H1 (cell line): Measurements from ENCODE around the gene LHFPL2. TPM values are rescaled to one million over a fixed set of nuclear protein-coding genes. Genes with fewer than 3 reads are reported as not detected.
A peak's percentile ranks its signal among the peaks of the same experiment; 100 is the strongest.

Experiments used
- CTCF ChIA-PET: fragments of 300-600 bp; sonication (Branson Sonifier 250); formaldehyde crosslinking; loops from one replicate; lab custom pipeline; 2021; ENCODE audit not compliant: partially characterized antibody; lab: Charles Lee
- POLR2A ChIA-PET: fragments of 300-600 bp; sonication (Branson Sonifier 250); formaldehyde crosslinking; loops from one replicate; lab custom pipeline; 2021; ENCODE audit warnings: inconsistent platforms; ENCODE audit not compliant: partially characterized antibody; lab: Charles Lee
- DNase-seq, 2 experiments: peaks; one replicate each; pipeline versions ENCODE4 v3.0.0 to v3.0.0-alpha.2; 2010 to 2022; ENCODE audit warnings: low spot score in 2 of 2, low read depth in 1 of 2, mixed read lengths in 1 of 2
- FAIRE-seq: peaks from 2 replicates; lab custom pipeline; 2011; peaks lifted over from hg19 to GRCh38; lab: Jason Lieb, UNC
- H2AFZ ChIP-seq: 2 replicates; pipeline ENCODE4 v1.8.1; 2012; ENCODE audit warnings: low read length, inconsistent platforms
- H2AK5ac ChIP-seq: 2 replicates; pipeline ENCODE4 v1.6.1; 2013; ENCODE audit warnings: low read depth, low read length
- H2BK120ac ChIP-seq: replicated peaks from 2 replicates; pipeline ENCODE3; 2013; ENCODE audit warnings: low read depth, low read length, inconsistent platforms
- H2BK12ac ChIP-seq: 2 replicates; pipeline ENCODE4 v1.6.1; 2013; ENCODE audit warnings: low read depth, low read length
- H2BK15ac ChIP-seq: 2 replicates; pipeline ENCODE4 v1.6.1; 2013; ENCODE audit warnings: low read length
- H2BK20ac ChIP-seq: 2 replicates; pipeline ENCODE4 v1.6.1; 2013; ENCODE audit warnings: low read length
- H2BK5ac ChIP-seq: 2 replicates; pipeline ENCODE4 v1.6.1; 2013; ENCODE audit warnings: low read depth, low read length
- H3K14ac ChIP-seq: 2 replicates; pipeline ENCODE4 v1.6.1; 2013; ENCODE audit warnings: inconsistent platforms; ENCODE audit not compliant: insufficient read length
- H3K18ac ChIP-seq: 2 replicates; pipeline ENCODE4 v1.6.1; 2013; ENCODE audit warnings: low read length; ENCODE audit errors: extremely low read depth
- H3K23ac ChIP-seq: 2 replicates; pipeline ENCODE4 v1.6.1; 2013; ENCODE audit warnings: inconsistent platforms; ENCODE audit not compliant: insufficient read length
- H3K23me2 ChIP-seq: 2 replicates; pipeline ENCODE4 v1.6.1; 2013; ENCODE audit warnings: low read depth, low read length
- H3K27ac ChIP-seq: 2 replicates; pipeline ENCODE4 v1.6.1; 2011; ENCODE audit warnings: low read depth, low read length, inconsistent platforms
- H3K27me3 ChIP-seq, 4 experiments: replicated peaks in 1 of 4; 1 replicate in 1 of 4; 2 replicates in 3 of 4; pipeline versions ENCODE4 v1.6.1 to v1.8.1; 2011 to 2013; ENCODE audit warnings: low read length in 3 of 4, mild to moderate bottlenecking in 3 of 4, inconsistent platforms in 2 of 4, mixed read lengths in 2 of 4, moderate library complexity in 1 of 4; ENCODE audit not compliant: control insufficient read depth in 3 of 4, insufficient read depth in 3 of 4; ENCODE audit errors: extremely low read depth in 1 of 4
- H3K36me3 ChIP-seq, 4 experiments: 2 replicates each; pipeline versions ENCODE4 v1.6.1 to v1.8.1; 2011 to 2013; ENCODE audit warnings: mild to moderate bottlenecking in 4 of 4, low read length in 3 of 4, moderate library complexity in 2 of 4, control low read depth in 1 of 4, inconsistent platforms in 1 of 4; ENCODE audit not compliant: insufficient read depth in 4 of 4, control insufficient read depth in 2 of 4
- H3K4ac ChIP-seq: replicated peaks from 2 replicates; pipeline ENCODE3; 2013; ENCODE audit warnings: low read length, low read depth, mixed read lengths, inconsistent platforms; ENCODE audit not compliant: insufficient read length
- H3K4me1 ChIP-seq, 4 experiments: replicated peaks in 1 of 4; 1 replicate in 1 of 4; 2 replicates in 3 of 4; pipeline versions ENCODE4 v1.6.1 to v1.8.1; 2011 to 2013; ENCODE audit warnings: low read length in 3 of 4, inconsistent platforms in 2 of 4, mixed read lengths in 1 of 4; ENCODE audit not compliant: insufficient read depth in 4 of 4, control insufficient read depth in 3 of 4
- H3K4me2 ChIP-seq, 2 experiments: 2 replicates each; pipeline versions ENCODE4 v1.6.1 to v1.8.1; 2011 to 2013; ENCODE audit warnings: low read depth in 2 of 2, low read length in 2 of 2, control low read depth in 1 of 2, inconsistent platforms in 1 of 2, mild to moderate bottlenecking in 1 of 2; ENCODE audit not compliant: insufficient read depth in 1 of 2
- H3K4me3 ChIP-seq, 4 experiments: fragments of 200-600, 300-600 bp in 1 of 4; sonication (generic), shearing (Covaris generic), sonication (Bioruptor Twin) in 1 of 4; 2 replicates each; pipeline versions ENCODE4 v1.5.1 to v1.8.1; 2011 to 2016; ENCODE audit warnings: low read length in 4 of 4, low read depth in 3 of 4, control low read depth in 2 of 4, inconsistent platforms in 2 of 4, mild to moderate bottlenecking in 2 of 4, mixed read lengths in 1 of 4, moderate library complexity in 1 of 4; ENCODE audit not compliant: insufficient read depth in 2 of 4; ENCODE audit errors: extremely low read depth in 1 of 4
- H3K56ac ChIP-seq: replicated peaks from 2 replicates; pipeline ENCODE3; 2013; ENCODE audit warnings: low read depth, mild to moderate bottlenecking, mixed read lengths, low read length, inconsistent platforms; ENCODE audit not compliant: insufficient read length
- H3K79me1 ChIP-seq: 2 replicates; pipeline ENCODE4 v1.6.1; 2013; ENCODE audit warnings: low read depth, low read length, control low read depth
- H3K79me2 ChIP-seq, 2 experiments: 2 replicates each; pipeline versions ENCODE4 v1.6.1 to v1.8.1; 2012 to 2013; ENCODE audit warnings: low read length in 2 of 2, mild to moderate bottlenecking in 2 of 2, inconsistent platforms in 1 of 2; ENCODE audit not compliant: insufficient read depth in 2 of 2, control insufficient read depth in 1 of 2
- H3K9ac ChIP-seq, 4 experiments: replicated peaks in 1 of 4; 1 replicate in 1 of 4; 2 replicates in 3 of 4; pipeline versions ENCODE4 v1.6.1 to v1.8.1; 2011 to 2013; ENCODE audit warnings: low read depth in 3 of 4, low read length in 3 of 4, control low read depth in 2 of 4, mild to moderate bottlenecking in 2 of 4, moderate library complexity in 2 of 4, inconsistent platforms in 1 of 4; ENCODE audit errors: extremely low read depth in 1 of 4
- H3K9me3 ChIP-seq, 2 experiments: 2 replicates each; pipeline versions ENCODE4 v1.6.1 to v1.8.1; 2012 to 2013; ENCODE audit warnings: mild to moderate bottlenecking in 2 of 2, moderate library complexity in 2 of 2, control low read depth in 1 of 2, inconsistent platforms in 1 of 2, low read depth in 1 of 2, low read length in 1 of 2, mixed read lengths in 1 of 2; ENCODE audit not compliant: insufficient read depth in 2 of 2
- H4K20me1 ChIP-seq, 2 experiments: replicated peaks in 1 of 2; 2 replicates each; pipeline versions ENCODE3 to v1.8.1; 2011 to 2013; ENCODE audit warnings: inconsistent platforms in 2 of 2, low read length in 2 of 2, mild to moderate bottlenecking in 1 of 2; ENCODE audit not compliant: insufficient read depth in 2 of 2, control insufficient read depth in 1 of 2
- H4K5ac ChIP-seq: 2 replicates; pipeline ENCODE4 v1.6.1; 2013; ENCODE audit warnings: low read length, low read depth, mixed read lengths, inconsistent platforms; ENCODE audit not compliant: insufficient read length
- H4K8ac ChIP-seq: 2 replicates; pipeline ENCODE4 v1.8.0; 2013; ENCODE audit warnings: mild to moderate bottlenecking, moderate library complexity, low read length, inconsistent platforms; ENCODE audit not compliant: insufficient read depth; ENCODE audit errors: extremely low read depth
- H4K91ac ChIP-seq: replicated peaks from 2 replicates; pipeline ENCODE3; 2013; ENCODE audit warnings: low read length, mixed read lengths, inconsistent platforms; ENCODE audit not compliant: insufficient read length
- BCL11A ChIP-seq, 2 experiments: IDR thresholded peaks; one replicate each; pipeline ENCODE4 v1.6.1; 2011; ENCODE audit warnings: low read depth in 2 of 2, low read length in 2 of 2, mild to moderate bottlenecking in 2 of 2
- EGR1 ChIP-seq: IDR thresholded peaks from 2 replicates; pipeline ENCODE4 v1.6.1; 2011; ENCODE audit warnings: low read depth, low read length, borderline replicate concordance
- EP300 ChIP-seq, 2 experiments: IDR thresholded peaks; 1 replicate in 1 of 2; 2 replicates in 1 of 2; pipeline ENCODE4 v1.6.1; 2011 to 2012; ENCODE audit warnings: low read depth in 2 of 2, low read length in 2 of 2, mild to moderate bottlenecking in 2 of 2, borderline replicate concordance in 1 of 2, inconsistent platforms in 1 of 2, moderate library complexity in 1 of 2
- GABPA ChIP-seq: IDR thresholded peaks from 2 replicates; pipeline ENCODE4 v1.6.1; 2011; ENCODE audit warnings: mild to moderate bottlenecking, low read length, moderate library complexity, borderline replicate concordance; ENCODE audit not compliant: insufficient read depth
- KDM4A ChIP-seq: IDR thresholded peaks from one replicate; pipeline ENCODE4 v1.7.1; 2012; ENCODE audit warnings: low read depth, mild to moderate bottlenecking, moderate library complexity, low read length, inconsistent platforms; ENCODE audit not compliant: severe bottlenecking
- NRF1 ChIP-seq: IDR thresholded peaks from 2 replicates; pipeline ENCODE4 v1.6.1; 2011; ENCODE audit warnings: mild to moderate bottlenecking, low read depth, low read length, improper control_type of control experiment
- PHF8 ChIP-seq: fragments of 200-600 bp; sonication (generic); conservative IDR thresholded peaks from 2 replicates; pipeline ENCODE4 v1.7.1; 2012; ENCODE audit warnings: low read depth, mild to moderate bottlenecking, inconsistent platforms, low read length, moderate library complexity
- POLR2A ChIP-seq, 2 experiments: IDR thresholded peaks; 1 replicate in 1 of 2; 2 replicates in 1 of 2; pipeline ENCODE4 v1.6.1; 2011; ENCODE audit warnings: low read depth in 2 of 2, low read length in 2 of 2, mild to moderate bottlenecking in 2 of 2; ENCODE audit errors: control extremely low read depth in 1 of 2
- RNF2 ChIP-seq: fragments of 200-900, 300-1000 bp; sonication (generic); IDR thresholded peaks from 2 replicates; pipeline ENCODE4 v1.7.1; 2016; ENCODE audit warnings: borderline replicate concordance, low read depth, mild to moderate bottlenecking, antibody characterized with exemption, low read length; ENCODE audit not compliant: poor library complexity, severe bottlenecking; ENCODE audit errors: missing control alignments
- SAP30 ChIP-seq: fragments of 300-600 bp; sonication (generic); IDR thresholded peaks from 2 replicates; pipeline ENCODE4 v1.7.1; 2012; ENCODE audit warnings: low read length, moderate library complexity, mild to moderate bottlenecking, inconsistent platforms; ENCODE audit not compliant: insufficient read depth, insufficient replicate concordance
- SUZ12 ChIP-seq: fragments of 200-600 bp; sonication (generic); IDR thresholded peaks from 2 replicates; pipeline ENCODE4 v1.6.1; 2012; ENCODE audit warnings: mild to moderate bottlenecking, inconsistent platforms, low read length, moderate library complexity, mixed read lengths
- TAF7 ChIP-seq: optimal IDR thresholded peaks from 2 replicates; pipeline ENCODE3; 2011; ENCODE audit warnings: low read depth, mild to moderate bottlenecking, inconsistent platforms, low read length, moderate library complexity, borderline replicate concordance
- TEAD4 ChIP-seq: IDR thresholded peaks from 2 replicates; pipeline ENCODE4 v1.6.1; 2012; ENCODE audit warnings: low read depth, low read length, inconsistent platforms, mixed read lengths
- ZNF274 ChIP-seq: IDR thresholded peaks from 2 replicates; pipeline ENCODE4 v1.7.0; 2012; ENCODE audit warnings: low read length, borderline replicate concordance; ENCODE audit errors: extremely low read depth
- WGBS, 2 experiments: shearing (Covaris generic) in 1 of 2; methylation state at CpG; one replicate each; pipeline versions ENCODE4 v1.1.6 to v1.1.7; 2013 to 2015; ENCODE audit warnings: low lambda C conversion rate in 2 of 2, mixed read lengths in 2 of 2, inconsistent platforms in 1 of 2, low coverage in 1 of 2, missing lambda C conversion rate in 1 of 2; ENCODE audit not compliant: insufficient replicate concordance in 2 of 2, insufficient coverage in 1 of 2, insufficient read length in 1 of 2; ENCODE audit errors: extremely low coverage in 1 of 2, missing lambda C conversion rate in 1 of 2; 5-methylcytosine and 5-hydroxymethylcytosine counted together
- polyA plus RNA-seq, 7 experiments: library from polyadenylated mRNA; depleted of rRNA in 3 of 7; stranded (reverse) in 5 of 7; unstranded in 2 of 7; fragments of >200 nt in 5 of 7; fragments of 200-250 nt in 2 of 7; gene quantifications; 1 replicate in 5 of 7; 2 replicates in 1 of 7; 4 replicates in 1 of 7; pipeline versions ENCODE4 v1.2.1 to v1.2.3, GENCODE V29; 2011 to 2013; ENCODE audit warnings: missing spikeins in 2 of 7, mixed read lengths in 2 of 7
- total RNA-seq: library from RNA; stranded (reverse); fragmentation: NEBNext Ultra II Directional; extraction: Animal tissue kit (Norgen Biotek cat#: 25700); gene quantifications from 2 replicates; pipeline ENCODE4 v1.2.1, GENCODE V29; 2021

Gene LHFPL2
- total and polyA plus RNA-seq, 2 of the 8 experiments (the other 6 are each of a cell fraction or from before 2014, with no cell fraction given) = 9.6 to 43.0 TPM

DNA sequence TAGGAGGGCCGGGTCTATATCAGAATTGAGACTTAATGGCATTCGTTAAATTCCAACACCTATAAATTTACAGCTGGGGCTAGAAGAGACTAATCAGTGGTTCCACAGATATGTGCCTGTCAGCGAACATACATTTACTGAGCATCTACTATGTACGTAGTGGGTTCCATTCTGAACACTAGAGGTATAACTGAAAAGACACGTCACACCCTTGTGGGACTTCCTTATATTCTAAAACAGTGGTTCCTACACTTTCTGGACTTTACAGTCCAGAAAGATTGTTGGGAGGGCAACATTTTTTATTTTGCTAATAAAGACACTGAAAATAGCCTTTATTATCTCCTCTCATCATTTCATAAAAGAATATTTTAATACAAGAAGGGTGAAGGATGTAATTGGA lies 147.7 kb downstream of the LHFPL2 start:
- Histone ChIP-seq H3K9ac (no peak overlapping the region), H3K14ac (no peak overlapping the region), H3K56ac (no peak overlapping the region), H3K79me2 (peaks cover 0 to 67% of the 10 kb centered on the region in 2 experiments; a peak in 3 of 4 replicates), H4K20me1 (no peaks in the 10 kb centered on the region), H2AK5ac (no peak overlapping the region), H3K18ac (no peak overlapping the region), H3K4me2 (no peak overlapping the region), H3K23me2 (no peaks in the 10 kb centered on the region), H2BK20ac (no peak overlapping the region), H2BK12ac (no peak overlapping the region), H4K5ac (no peak overlapping the region), H2BK15ac (no peak overlapping the region), H3K4me3 (no peak overlapping the region), H2BK5ac (no peak overlapping the region), H3K4ac (no peak overlapping the region), H3K27me3 (no peaks in the 10 kb centered on the region; a peak in 1 of 7 replicates), H3K4me1 (peaks cover 6 to 19% (median 13%) of the 10 kb centered on the region in 4 experiments), H3K27ac (no peak overlapping the region), H3K36me3 (no peaks in the 10 kb centered on the region), H3K9me3 (no peaks in the 10 kb centered on the region), H4K91ac (no peak overlapping the region), H2AFZ (no peak overlapping the region), H3K79me1 (peaks cover 12% of the 10 kb centered on the region), H2BK120ac (no peak overlapping the region), H4K8ac (no peak overlapping the region), H3K23ac (no peak overlapping the region)
- DNase-seq (peak in 1 of 2 experiments; percentile 3), FAIRE-seq (no peak)
- POLR2A ChIA-PET = no interaction called here
- WGBS, 2 experiments = 94% methylated on average over 5 of the region's 5 CpGs; no CpG with 5 or more reads in 1 of the 2 experiments
- CTCF ChIA-PET = interaction anchor here (0.7 to 2.0 kb wide), 3 partner anchors 9 to 34 kb away, joined by 3 to 7 read pairs (median 4); no protein-coding TSS in a partner anchor
- TF ChIP-seq BCL11A (IDR thresholded peaks at IDR 0.05; ENCODE audit: low read depth in 2 of 2, low read length in 2 of 2) = no peak
- TF ChIP-seq EP300 (IDR thresholded peaks at IDR 0.05; ENCODE audit: borderline replicate concordance in 1 of 2, low read depth in 2 of 2, low read length in 2 of 2) = no peak
- no peak for TF ChIP-seq ZNF274
- no peak for TF ChIP-seq POLR2A (IDR thresholded peaks at IDR 0.05; ENCODE audit: control extremely low read depth in 1 of 2, low read depth in 2 of 2, low read length in 2 of 2)
- no peak for TF ChIP-seq SAP30
- TF ChIP-seq GABPA = no peak
- no peak for TF ChIP-seq TAF7
- no peak for TF ChIP-seq KDM4A
- no peak for TF ChIP-seq TEAD4
- TF ChIP-seq NRF1 = no peak
- TF ChIP-seq PHF8 = no peak
- no peak for TF ChIP-seq RNF2
- TF ChIP-seq SUZ12 = no peak
- no peak for TF ChIP-seq EGR1
